ENCODE data around the gene MEIS1. TPM values are rescaled to one million over a fixed set of nuclear protein-coding genes. Genes with fewer than 3 reads are reported as not detected.

The MEIS1 gene
- total RNA-seq, 1 experiment from 2014 or later, result 4.1 TPM

- Histone ChIP-seq H3K4me1 (ENCODE audit: insufficient read depth, low read length) (no peaks in the 10 kb centered on the region), H3K79me2 (ENCODE audit: low read length) (no peaks in the 10 kb centered on the region), H3K27ac (ENCODE audit: low read length) (no peak overlapping the region), H3K27me3 (ENCODE audit: low read length) (no peaks in the 10 kb centered on the region), H3K9ac (ENCODE audit: low read length) (no peak overlapping the region), H4K20me1 (ENCODE audit: low read length) (no peaks in the 10 kb centered on the region), H2AFZ (ENCODE audit: low read length) (no peak overlapping the region), H3K36me3 (ENCODE audit: low read depth, low read length) (no peaks in the 10 kb centered on the region), H3K4me2 (ENCODE audit: low read length) (no peak overlapping the region), H3K4me3 (ENCODE audit: low read length) (no peak overlapping the region), H3F3A (ENCODE audit: low read length, unreplicated experiment) (no peaks in the 10 kb centered on the region), H3K9me2 (replicated peaks; ENCODE audit: low read length) (no peaks in the 10 kb centered on the region), H3K9me3 (ENCODE audit: low read length) (no peaks in the 10 kb centered on the region)
- BruUV-seq (replicated peaks), result no TSS peak
- intact Hi-C loops (cut with micrococcal nuclease), result no loop called here
- ChIA-PET POLR2A (ENCODE audit: unreplicated experiment) (no interaction called here), CTCF (no interaction called here)
- no peak for TF ChIP-seq EZH2 (IDR thresholded peaks at IDR 0.05; ENCODE audit: low read length, unreplicated experiment)
- TF ChIP-seq CTCF (conservative IDR thresholded peaks at IDR 0.05; ENCODE audit: low read depth, low read length), result no peak
- TF ChIP-seq EZH2phosphoT487 (IDR thresholded peaks at IDR 0.05; ENCODE audit: borderline replicate concordance, low read length), result no peak
- ATAC-seq (no peak), DNase-seq (no peak)
These were observed 96.6 kb downstream of the MEIS1 start for GRCh38 chr2:66531567-66531966.

GRCh38 chr2:66532972-66533868, 98.3 kb downstream of the MEIS1 start:
- Histone ChIP-seq H3K4me3 (ENCODE audit: low read length) (no peak overlapping the region), H3K79me2 (ENCODE audit: low read length) (no peaks in the 10 kb centered on the region), H3K9me2 (replicated peaks; ENCODE audit: low read length) (no peaks in the 10 kb centered on the region), H4K20me1 (ENCODE audit: low read length) (no peaks in the 10 kb centered on the region), H3K9me3 (ENCODE audit: low read length) (no peaks in the 10 kb centered on the region), H3K9ac (ENCODE audit: low read length) (no peak overlapping the region), H3K27me3 (ENCODE audit: low read length) (no peaks in the 10 kb centered on the region), H3K36me3 (ENCODE audit: low read depth, low read length) (no peaks in the 10 kb centered on the region), H2AFZ (ENCODE audit: low read length) (no peak overlapping the region), H3K4me1 (ENCODE audit: insufficient read depth, low read length) (no peaks in the 10 kb centered on the region), H3K4me2 (ENCODE audit: low read length) (no peak overlapping the region), H3F3A (ENCODE audit: low read length, unreplicated experiment) (no peaks in the 10 kb centered on the region), H3K27ac (ENCODE audit: low read length) (no peak overlapping the region)
- BruUV-seq (replicated peaks), result no TSS peak
- ATAC-seq, result no peak
- no peak for TF ChIP-seq CTCF (conservative IDR thresholded peaks at IDR 0.05; ENCODE audit: low read depth, low read length)
- no peak for TF ChIP-seq EZH2 (IDR thresholded peaks at IDR 0.05; ENCODE audit: low read length, unreplicated experiment)
- TF ChIP-seq EZH2phosphoT487 (IDR thresholded peaks at IDR 0.05; ENCODE audit: borderline replicate concordance, low read length), result no peak
- POLR2A ChIA-PET (ENCODE audit: unreplicated experiment), result interaction anchor here (0.6 kb wide), 1 partner anchor 33 kb away, joined by 3 read pairs; no protein-coding TSS in a partner anchor
- intact Hi-C loops (cut with micrococcal nuclease), result no loop called here
- no peak for DNase-seq
- CTCF ChIA-PET, result interaction anchor here (0.6 kb wide), 1 partner anchor 9 kb away, joined by 3 read pairs; no protein-coding TSS in a partner anchor

- CTCF ChIA-PET, result no interaction called here
- H3K4me1 ChIP-seq (ENCODE audit: insufficient read depth, low read length), result no peaks in the 10 kb centered on the region
- H3K9ac ChIP-seq (ENCODE audit: low read length), result no peak overlapping the region
- no peak overlapping the region for H3K4me2 ChIP-seq (ENCODE audit: low read length)
- H4K20me1 ChIP-seq (ENCODE audit: low read length), result no peaks in the 10 kb centered on the region
- DNase-seq (no peak), ATAC-seq (no peak)
- H2AFZ ChIP-seq (ENCODE audit: low read length), result no peak overlapping the region
- no peaks in the 10 kb centered on the region for H3K36me3 ChIP-seq (ENCODE audit: low read depth, low read length)
- H3K4me3 ChIP-seq (ENCODE audit: low read length), result no peak overlapping the region
- BruUV-seq (replicated peaks), result no TSS peak
- no peak overlapping the region for H3K27ac ChIP-seq (ENCODE audit: low read length)
- no peaks in the 10 kb centered on the region for H3K27me3 ChIP-seq (ENCODE audit: low read length)
- no peaks in the 10 kb centered on the region for H3F3A ChIP-seq (ENCODE audit: low read length, unreplicated experiment)
- H3K9me2 ChIP-seq (replicated peaks; ENCODE audit: low read length), result no peaks in the 10 kb centered on the region
- no peaks in the 10 kb centered on the region for H3K79me2 ChIP-seq (ENCODE audit: low read length)
- TF ChIP-seq EZH2phosphoT487 (IDR thresholded peaks at IDR 0.05; ENCODE audit: borderline replicate concordance, low read length) (no peak), EZH2 (IDR thresholded peaks at IDR 0.05; ENCODE audit: low read length, unreplicated experiment) (no peak), CTCF (conservative IDR thresholded peaks at IDR 0.05; ENCODE audit: low read depth, low read length) (no peak)
- H3K9me3 ChIP-seq (ENCODE audit: low read length), result no peaks in the 10 kb centered on the region
- POLR2A ChIA-PET (ENCODE audit: unreplicated experiment), result no interaction called here
- intact Hi-C loops (cut with micrococcal nuclease), result no loop called here
These were observed 99.5 kb downstream of the MEIS1 start for GRCh38 chr2:66534461-66534860.
